HG02885 (cell line): Measurements from ENCODE around the gene LDLRAD4.
A peak's percentile ranks its signal among the peaks of the same experiment; 100 is the strongest.
"Not testable (repeated sequence)": the region's sequence is repeated elsewhere in the genome, so short reads cannot be mapped to it uniquely, and the experiment has no call there.

ENCODE experiments used
- ATAC-seq: cut with Tn5 transposase; IDR thresholded peaks from one replicate; pipeline ENCODE4 v1.9.1; 2021; ENCODE audit warnings: mild to moderate bottlenecking; ENCODE audit not compliant: unreplicated experiment, poor library complexity

LDLRAD4 gene

GRCh38 chr18:13589316-13589715 lies 370.8 kb downstream of the LDLRAD4 start:
- ATAC-seq, result no peak

- no peak for ATAC-seq
These were observed 371.4 kb downstream of the LDLRAD4 start for GRCh38 chr18:13589943-13590342.

- no peak for ATAC-seq
These were observed 373.7 kb downstream of the LDLRAD4 start for GRCh38 chr18:13592246-13592645.

- no peak for ATAC-seq
These were observed 376.0 kb downstream of the LDLRAD4 start for GRCh38 chr18:13594551-13594950.

GRCh38 chr18:13597068-13597467 lies 378.5 kb downstream of the LDLRAD4 start:
- no peak for ATAC-seq

- no peak for ATAC-seq
These were observed 380.0 kb downstream of the LDLRAD4 start for GRCh38 chr18:13598591-13598990.

GRCh38 chr18:13599031-13599430 lies 380.5 kb downstream of the LDLRAD4 start:
- ATAC-seq, result no peak

- no peak for ATAC-seq
These were observed 384.9 kb downstream of the LDLRAD4 start for GRCh38 chr18:13603304-13604019.

GRCh38 chr18:13604786-13605185 lies 386.2 kb downstream of the LDLRAD4 start:
- ATAC-seq, result no peak

GRCh38 chr18:13605477-13605876 lies 386.9 kb downstream of the LDLRAD4 start:
- no peak for ATAC-seq

GRCh38 chr18:13605901-13606300 lies 387.3 kb downstream of the LDLRAD4 start:
- ATAC-seq, result no peak

- no peak for ATAC-seq
These were observed 388.2 kb downstream of the LDLRAD4 start for GRCh38 chr18:13606604-13607254.

GRCh38 chr18:13608024-13608562 lies 389.5 kb downstream of the LDLRAD4 start:
- ATAC-seq, result not testable (repeated sequence)

GRCh38 chr18:13608791-13609532 lies 390.4 kb downstream of the LDLRAD4 start:
- no peak for ATAC-seq

- no peak for ATAC-seq
These were observed 392.1 kb downstream of the LDLRAD4 start for GRCh38 chr18:13610555-13611141.

GRCh38 chr18:13611142-13611600 lies 392.6 kb downstream of the LDLRAD4 start:
- peak; percentile 34 for ATAC-seq

- ATAC-seq, result peak; percentile 1
These were observed 393.1 kb downstream of the LDLRAD4 start for GRCh38 chr18:13611601-13612195.

- peak; percentile 57 for ATAC-seq
These were observed 393.8 kb downstream of the LDLRAD4 start for GRCh38 chr18:13612196-13612997.

- no peak for ATAC-seq
These were observed 394.5 kb downstream of the LDLRAD4 start for GRCh38 chr18:13613099-13613498.
